ENCODE results near the gene PRORP.
"Not testable (repeated sequence)": the region's sequence is repeated elsewhere in the genome, so short reads cannot be mapped to it uniquely, and the experiment has no call there.

The PRORP gene

DNA sequence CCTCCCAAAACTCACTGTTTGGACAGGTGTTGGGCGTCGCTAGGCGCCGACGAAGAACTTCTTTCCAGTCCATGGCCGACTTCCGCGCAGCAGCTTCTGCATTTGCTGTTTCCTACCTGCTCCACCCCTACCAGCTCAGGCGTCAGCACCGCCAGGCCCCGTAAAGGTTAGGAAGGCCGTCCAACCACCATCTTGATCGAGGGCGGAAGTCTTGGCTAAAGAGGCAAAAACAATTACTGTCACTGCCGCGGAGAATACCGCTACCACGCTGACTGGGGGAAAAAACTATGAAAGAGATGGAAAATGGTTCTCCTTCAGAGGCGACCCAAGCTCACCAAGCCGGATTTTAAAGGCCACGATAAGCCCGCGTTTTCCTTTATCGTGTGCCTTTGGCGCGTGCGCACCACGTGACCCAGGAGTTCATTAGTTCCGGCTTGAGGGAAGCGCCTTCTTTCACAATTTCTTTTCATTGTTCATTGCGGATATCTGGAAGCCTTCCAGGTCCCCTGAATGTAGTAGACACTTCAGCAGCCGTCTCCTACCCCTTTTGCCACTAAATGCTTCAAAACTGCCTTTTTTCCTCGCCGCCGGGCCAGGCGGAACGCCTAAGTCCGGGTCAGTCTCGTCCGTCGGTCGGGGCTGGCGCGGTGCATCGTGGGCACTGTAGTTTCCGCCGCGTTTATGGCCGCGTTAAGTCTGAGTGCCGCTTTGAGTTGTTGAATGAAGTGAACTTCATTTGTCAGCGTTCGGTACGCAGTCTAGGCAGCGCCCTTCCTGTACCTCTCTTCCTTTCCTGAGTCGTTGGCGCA lies at the start of gene PRORP, which contains the start of gene PPP2R3C:
Gene PRORP (plus strand): TSS at position 666 of the 809 bp plus-strand sequence. CDS start 694 bp downstream, outside the sequence.
Gene PPP2R3C (minus strand): TSS at position 104 of the 809 bp plus-strand sequence. CDS start 31 bp downstream, at position 73.
- peak; percentile 62 to 77 for DNase-seq (ENCODE audit: low read depth in 2 of 2, low spot score in 1 of 2)

DNA sequence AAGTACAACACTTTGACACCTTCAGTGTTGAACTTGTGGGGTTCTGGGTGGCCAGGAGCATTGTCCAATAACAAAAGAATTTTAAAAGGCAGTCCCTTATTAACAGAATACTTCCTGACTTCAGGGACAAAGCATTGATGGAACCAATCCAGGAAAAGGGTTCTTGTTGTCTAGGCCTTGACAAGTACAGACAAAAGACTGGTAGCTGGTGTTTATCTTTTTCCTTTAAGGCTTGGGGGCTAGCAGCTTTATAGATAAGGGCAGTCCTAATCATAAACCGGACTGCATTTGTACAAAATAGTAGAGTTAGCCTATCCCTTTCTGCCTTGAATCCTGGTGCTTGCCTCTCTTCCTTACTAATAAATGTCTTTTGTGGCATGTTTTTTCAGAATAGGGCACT lies 48.9 kb upstream of the PRORP start:
- DNase-seq (ENCODE audit: low read depth in 2 of 2, low spot score in 1 of 2), result no peak

DNA sequence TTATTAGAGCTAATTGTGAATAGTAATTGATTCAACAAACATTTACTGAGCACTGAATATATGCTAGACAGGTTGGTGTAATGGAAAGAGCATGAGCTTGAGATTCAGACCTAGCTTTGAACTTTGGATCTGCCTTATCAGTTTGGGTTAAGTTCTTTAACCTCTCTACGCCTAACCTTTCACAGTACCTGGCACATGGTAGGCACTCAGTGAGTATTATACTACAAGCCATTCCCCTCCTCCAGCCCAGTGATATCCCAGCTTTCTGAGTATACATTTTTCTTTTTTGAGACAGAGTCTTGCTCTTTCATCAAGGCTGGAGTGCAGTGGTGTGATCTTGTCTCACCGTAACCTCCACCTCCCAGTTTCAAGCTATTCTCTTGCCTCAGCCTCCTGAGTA lies 44.3 kb upstream of the PRORP start:
- no peak for DNase-seq (ENCODE audit: low read depth in 2 of 2, low spot score in 1 of 2)

DNA sequence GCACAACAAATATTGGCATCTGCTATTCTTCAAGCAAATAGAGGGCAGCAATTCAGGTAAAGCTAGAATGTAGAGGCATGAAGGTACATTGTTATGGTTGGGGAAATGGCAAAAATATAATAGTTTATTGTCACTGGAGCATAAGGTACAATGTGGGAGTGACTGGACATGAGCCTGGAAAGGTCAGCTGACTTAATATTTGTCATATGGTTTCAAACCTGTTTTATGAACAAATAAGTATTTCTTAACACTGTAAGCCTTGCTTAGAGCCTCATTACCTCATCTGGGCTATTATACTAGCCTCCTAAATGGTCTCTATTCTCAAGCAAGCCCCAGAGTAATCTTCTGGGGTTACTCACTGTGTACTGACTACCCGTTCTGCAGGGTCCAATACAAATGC lies 42.6 kb upstream of the PRORP start:
- no peak for DNase-seq (ENCODE audit: low read depth in 2 of 2, low spot score in 1 of 2)

DNA sequence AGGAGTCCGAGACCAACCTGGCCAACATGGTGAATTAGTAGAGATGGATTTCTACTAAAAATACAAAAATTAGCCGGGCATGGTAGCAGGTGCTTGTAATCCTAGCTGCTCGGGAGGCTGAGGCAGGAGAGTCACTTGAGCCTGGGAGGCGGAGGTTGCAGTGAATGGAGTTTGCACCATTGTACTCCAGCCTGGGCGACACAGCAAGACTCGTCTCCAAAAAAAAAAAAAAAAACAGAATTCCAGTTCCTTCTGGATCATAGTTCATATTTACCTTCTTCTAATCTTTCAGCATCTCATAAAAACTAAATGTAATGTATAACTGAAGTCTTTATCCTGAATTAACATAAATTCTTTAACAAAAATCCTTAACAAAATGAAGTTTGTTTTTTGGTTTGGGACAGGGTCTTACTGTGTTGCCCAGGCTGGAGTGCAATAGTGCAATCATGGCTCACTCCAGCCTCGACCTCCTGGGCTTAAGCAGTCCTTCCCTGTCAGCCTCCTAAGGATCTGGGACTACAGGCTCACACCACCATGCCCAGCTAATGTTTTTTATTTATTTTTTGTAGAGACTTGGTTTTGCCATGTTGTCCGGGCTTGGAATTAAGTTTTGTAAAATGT lies 38.7 kb upstream of the PRORP start:
- DNase-seq (ENCODE audit: low read depth in 2 of 2, low spot score in 1 of 2), result no peak

DNA sequence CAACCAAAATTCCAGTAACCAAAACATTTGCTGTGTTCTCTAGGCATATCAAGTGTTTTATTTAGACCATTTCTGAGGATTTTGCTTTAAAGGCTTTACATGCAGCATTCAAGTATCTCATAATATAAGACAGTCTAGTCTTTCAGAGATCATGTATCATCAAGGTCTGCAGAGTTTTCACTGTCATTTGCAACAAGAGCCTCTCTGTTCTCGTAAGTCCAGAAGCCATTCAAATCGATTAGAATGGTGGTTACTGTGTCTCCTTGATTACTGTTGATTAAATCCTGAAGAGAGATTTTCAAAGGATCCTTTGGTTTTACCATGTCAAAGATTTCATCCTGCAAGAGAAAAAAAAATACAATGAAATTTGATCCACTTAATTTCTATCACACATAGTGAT lies 36.9 kb upstream of the PRORP start:
- no peak for DNase-seq (ENCODE audit: low read depth in 2 of 2, low spot score in 1 of 2)

DNA sequence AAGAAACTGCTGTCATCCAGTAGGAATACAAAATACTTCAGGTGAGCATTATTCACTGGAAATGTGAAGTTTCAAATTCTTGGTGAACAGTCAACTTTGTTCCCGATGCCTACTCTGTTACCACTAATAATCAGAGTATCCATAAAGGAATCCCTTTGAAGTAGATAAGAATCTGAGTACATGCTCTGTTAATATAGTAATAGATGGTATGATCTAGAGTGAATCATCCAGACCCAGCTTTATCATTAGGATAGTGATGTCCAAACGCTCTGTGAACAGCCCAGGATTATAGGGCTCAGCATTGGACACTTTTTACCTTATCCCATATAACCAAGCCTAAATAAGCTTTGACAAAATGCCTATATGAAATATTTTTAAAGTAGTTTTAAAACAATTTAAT lies 33.8 kb upstream of the PRORP start:
- no peak for DNase-seq (ENCODE audit: low read depth in 2 of 2, low spot score in 1 of 2)

DNA sequence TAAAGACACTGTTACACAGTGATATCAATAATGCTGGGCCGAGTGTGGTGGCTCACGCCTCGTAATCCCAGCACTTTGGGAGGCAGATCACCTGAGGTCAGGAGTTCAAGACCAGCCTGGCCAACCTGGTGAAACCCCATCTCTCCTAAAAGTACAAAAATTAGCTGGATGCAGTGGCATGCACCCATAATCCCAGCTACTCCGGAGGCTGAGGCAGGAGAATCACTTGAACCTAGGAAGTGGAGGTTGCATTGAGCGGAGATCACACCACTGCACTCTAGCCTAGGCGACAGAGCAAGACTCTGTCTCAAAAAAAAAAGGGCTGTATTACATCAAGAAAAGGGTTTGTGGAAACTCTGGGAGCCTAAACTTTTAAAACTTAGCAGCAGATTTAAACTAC lies 27.7 kb upstream of the PRORP start:
- not testable (repeated sequence) for DNase-seq (ENCODE audit: low read depth in 2 of 2, low spot score in 1 of 2)

DNA sequence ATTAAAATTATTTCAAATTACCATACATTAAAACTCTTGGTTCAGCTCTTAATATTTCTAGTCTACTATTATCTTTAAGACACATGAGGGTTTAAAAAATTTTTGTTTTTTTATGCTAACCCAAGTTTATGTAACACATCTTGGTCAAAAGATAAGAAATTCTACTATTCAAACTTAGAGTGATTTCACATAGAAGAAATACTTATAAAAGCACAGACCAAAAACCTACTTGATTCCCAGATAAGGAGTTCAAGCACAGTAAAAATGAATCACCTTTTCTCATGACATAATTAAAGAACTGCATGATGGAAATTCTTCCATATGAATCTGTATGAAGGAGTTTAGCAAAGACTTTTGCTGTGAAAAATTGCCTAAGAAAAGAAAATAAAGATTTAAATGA lies 14.5 kb upstream of the PRORP start:
- no peak for DNase-seq (ENCODE audit: low read depth in 2 of 2, low spot score in 1 of 2)

DNA sequence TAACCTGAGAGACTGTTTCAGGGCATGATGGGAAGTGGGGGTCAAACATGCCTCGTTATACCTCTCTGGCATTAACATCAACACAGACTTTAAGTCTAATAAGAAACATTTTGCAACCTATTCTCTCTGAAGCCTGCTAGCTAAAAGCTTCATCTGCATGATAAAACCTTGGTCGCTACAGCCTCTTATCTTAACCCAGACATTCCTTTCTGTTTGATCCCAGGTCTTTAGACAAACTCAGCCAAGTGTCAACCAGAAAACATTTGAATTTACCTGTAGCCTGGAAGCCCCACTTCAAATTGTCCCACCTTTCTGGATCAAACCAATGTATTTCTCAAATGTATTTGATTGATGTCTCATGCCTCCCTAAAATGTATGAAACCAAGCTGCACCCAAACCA lies 9.7 kb upstream of the PRORP start:
- DNase-seq (ENCODE audit: low read depth in 2 of 2, low spot score in 1 of 2), result no peak

DNA sequence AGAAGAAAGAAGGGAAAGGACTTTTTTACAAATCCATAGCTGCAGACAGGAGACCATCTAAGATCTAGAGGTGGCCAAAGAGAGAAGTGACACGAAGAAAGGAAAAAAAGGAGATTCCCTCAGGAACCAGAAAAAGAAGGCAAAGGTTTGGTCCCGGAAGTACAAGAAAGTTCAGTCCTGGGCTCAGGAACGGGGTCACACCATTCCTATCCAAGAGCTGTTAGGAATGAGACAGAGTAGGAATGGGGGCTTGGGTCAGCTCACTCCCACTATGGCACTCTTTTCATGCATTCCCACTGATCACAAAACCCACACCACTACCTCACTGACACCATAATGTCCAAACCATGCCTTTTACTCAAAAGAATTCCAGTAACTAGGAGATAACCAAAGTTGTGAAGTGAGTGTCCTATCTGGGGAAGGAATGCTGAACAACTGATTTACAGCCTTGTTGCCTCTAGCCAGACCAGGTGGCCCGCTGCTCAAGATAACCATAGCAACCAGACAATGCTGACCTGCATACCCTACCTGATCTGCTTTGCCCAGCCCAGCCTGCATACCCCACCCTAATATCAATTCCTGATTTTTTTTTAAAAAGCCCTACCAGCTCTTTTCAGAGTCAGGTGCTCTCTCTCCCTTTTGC lies 8.9 kb upstream of the PRORP start:
- DNase-seq (ENCODE audit: low read depth in 2 of 2, low spot score in 1 of 2), result no peak

DNA sequence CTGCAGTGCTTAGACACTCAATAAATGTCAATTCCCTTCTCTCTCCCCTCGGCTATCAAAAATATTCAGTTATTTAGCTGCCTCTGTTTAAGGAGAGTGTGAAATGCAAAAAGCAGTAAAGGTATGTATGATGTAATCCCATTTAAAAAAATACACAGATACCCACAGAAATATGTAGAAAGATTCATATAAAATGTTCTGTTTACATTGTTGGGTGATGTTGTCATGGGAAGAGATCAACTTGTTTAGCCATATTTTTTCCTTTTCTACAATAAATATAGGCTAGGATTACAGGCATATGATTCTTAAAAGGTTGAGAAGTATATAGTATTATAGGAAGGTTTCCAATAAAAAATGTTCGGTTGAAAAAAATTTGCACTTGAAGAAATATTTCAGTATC lies 8.3 kb upstream of the PRORP start:
- no peak for DNase-seq (ENCODE audit: low read depth in 2 of 2, low spot score in 1 of 2)

DNA sequence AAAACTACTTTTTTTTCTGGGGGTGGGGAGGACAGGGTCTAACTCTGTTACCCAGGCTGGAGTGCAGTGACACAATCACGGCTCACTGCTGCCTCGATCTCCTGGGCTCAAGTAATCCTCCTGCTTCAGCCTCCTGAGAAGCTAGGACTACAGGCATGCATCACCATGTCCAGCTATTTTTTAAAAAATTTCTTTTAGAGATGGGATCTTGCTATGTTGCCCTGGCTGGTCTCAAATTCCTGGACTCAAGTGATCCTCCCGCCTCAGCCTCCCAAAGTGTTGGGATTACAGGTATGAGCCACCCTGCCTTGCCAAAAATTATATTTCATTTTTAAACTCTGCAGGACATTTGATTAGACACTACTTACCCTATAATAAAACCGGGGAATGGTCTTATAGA lies 6.1 kb upstream of the PRORP start:
- DNase-seq (ENCODE audit: low read depth in 2 of 2, low spot score in 1 of 2), result no peak

DNA sequence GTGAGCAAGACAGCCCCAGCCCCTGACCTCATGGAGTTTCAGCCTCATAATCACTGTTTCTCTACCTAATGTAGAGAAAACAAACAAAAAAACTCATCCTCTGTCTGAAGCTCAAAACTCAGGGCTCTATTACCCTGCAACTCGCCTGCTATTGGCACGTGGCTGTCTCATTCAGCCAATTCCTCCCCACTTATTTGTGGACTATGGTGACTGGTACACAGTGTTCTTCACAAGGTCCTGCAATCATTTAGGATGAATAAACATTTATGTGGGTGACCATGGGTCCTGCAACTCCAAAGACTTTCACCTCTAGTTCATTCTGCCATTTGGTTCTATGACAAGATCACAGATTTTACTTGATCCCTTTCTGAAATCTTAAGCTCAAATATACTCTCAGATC lies 5.2 kb upstream of the PRORP start:
- DNase-seq (ENCODE audit: low read depth in 2 of 2, low spot score in 1 of 2), result no peak

DNA sequence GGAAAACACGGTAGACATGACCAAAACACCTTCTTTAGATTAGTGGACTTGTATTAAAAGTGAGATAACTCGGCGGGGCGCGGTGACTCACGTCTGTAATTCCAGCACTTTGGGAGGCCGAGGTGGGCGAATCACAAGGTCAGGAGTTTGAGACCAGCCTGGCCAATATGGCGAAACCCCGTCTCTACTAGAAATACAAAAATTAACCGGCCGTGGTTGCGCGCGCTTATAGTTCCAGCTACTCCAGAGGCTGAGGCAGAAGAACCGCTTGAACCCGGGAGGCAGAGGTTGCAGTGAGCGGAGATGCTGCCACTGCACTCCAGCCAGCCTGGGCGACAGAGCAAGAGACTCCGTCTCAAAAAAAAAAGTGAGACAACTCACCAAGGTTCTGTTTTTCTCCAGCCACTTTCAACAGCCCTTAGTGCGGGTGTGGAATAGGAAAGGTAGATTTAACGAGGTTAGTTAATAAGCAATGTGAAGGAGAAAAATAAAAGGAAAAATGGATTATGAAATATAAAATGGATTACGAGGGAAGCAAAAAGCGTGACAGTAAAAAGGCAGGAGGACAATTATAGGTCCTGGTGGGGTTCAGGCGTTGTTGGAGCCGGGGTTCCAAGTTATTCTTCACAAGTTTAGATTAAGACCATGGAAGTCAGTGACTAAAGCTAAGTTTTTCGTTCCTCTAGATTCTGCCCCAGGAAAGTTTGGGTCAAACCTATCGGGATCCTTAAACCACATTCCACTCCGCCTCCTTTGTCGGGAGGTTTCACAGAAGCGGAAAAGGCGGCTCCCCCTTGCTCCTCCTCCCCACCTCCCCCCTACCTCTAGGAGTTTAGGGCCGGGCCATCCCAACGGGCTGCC lies 1.1 kb upstream of the PRORP start:
- DNase-seq (ENCODE audit: low read depth in 2 of 2, low spot score in 1 of 2), result no peak

DNA sequence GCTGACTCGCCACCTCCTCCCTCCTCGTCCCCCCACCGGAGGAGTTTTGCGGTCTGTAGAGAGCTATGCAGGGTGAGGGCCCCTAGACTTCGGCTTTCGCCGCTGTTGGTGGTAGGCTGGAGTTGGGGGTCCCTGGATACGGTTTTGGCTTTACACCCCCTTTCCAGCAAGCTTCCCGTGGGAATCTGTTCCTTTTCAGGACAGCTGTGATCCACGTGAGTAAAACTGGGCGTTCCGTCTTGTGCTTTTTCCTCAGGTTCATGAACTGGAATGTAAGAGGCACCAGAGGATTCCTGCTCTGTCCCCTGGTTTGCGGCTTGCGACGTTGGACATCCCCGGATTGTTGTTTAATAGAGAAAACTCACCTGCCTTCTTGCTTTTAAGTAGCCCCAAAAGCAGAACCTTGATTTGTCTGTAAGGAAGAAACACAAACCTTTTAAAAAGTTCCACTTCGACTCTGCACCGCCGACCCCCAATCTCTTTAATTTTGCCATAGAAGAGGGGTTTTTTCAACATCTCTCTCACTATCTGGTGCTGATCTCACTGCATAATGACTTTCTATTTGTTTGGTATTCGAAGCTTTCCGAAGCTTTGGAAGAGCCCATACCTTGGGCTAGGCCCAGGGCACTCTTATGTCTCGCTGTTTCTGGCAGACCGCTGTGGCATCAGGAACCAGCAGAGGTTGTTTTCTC lies 490 bp downstream of the PRORP start:
- no peak for DNase-seq (ENCODE audit: low read depth in 2 of 2, low spot score in 1 of 2)

DNA sequence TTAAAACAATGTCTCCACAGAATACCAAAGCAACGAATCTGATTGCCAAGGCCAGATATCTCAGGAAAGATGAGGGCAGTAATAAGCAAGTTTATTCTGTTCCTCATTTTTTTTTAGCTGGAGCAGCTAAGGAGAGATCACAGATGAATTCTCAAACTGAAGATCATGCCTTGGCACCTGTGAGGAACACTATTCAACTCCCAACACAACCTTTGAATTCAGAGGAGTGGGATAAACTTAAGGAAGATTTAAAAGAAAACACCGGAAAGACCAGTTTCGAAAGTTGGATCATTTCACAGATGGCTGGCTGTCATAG lies 994 bp downstream of the PRORP start:
- no peak for DNase-seq (ENCODE audit: low read depth in 2 of 2, low spot score in 1 of 2)

DNA sequence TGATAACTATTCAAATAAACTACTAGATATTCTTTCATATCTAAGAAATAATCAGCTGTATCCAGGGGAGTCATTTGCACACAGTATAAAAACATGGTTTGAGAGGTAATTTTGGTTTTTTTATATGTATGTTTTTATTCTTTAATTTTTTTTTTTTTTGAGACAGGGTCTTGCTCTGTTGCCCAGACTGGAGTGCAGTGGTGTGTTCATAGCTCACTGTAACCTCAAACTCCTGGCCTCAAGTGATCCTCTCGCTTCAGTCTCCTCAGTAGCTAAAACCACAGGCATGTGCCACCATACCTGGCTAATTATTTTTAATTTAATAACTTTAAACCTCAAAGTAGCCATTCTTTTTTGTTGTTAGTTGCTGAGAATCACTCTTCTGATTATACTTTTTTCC lies 1.8 kb downstream of the PRORP start:
- DNase-seq (ENCODE audit: low read depth in 2 of 2, low spot score in 1 of 2), result no peak

DNA sequence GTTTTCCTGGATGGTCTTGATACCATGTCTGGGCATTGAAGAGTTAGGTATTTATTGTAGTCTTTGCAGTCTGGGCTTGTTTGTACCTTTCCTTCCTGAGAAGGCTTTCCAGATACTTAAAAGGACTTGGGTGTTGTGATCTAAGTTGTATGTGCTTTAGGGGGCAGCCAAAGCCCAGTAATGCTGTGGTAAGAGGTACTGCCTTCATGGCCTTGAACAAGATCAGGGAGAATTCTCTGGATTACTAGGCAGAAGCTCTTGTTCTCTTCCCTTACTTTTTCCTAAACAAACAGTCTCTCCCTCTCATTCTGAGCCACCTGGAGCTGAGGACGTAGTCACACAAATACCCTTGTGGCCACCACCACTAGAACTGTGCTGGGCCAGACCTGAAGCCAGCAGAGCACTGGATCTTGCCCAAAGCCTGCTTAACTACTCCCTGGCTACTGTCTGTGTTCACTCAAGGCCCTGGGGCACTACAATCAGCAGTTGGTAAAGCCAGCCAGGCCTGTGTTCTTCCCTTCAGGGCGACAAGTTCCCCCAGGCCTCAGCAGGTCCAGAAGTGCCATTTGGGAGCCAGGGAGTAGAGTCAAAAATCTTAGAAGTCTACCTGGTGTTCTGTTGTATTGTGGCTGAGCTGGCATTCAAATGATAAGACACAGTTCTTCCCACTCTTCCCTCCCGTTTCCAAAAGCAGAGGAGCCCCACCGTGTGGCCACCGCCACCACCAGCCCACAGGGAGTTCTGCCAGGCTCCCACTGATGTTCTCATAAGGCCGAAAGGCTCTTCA lies 11.4 kb downstream of the PRORP start:
- DNase-seq (ENCODE audit: low read depth in 2 of 2, low spot score in 1 of 2), result no peak
